HG03097 (cell line): ENCODE data around the gene EEPD1.
"Not testable (repeated sequence)": the region's sequence is repeated elsewhere in the genome, so short reads cannot be mapped to it uniquely, and the experiment has no call there.

Experiments
- ATAC-seq: cut with Tn5 transposase; IDR thresholded peaks from one replicate; pipeline ENCODE4 v1.9.1; 2021; ENCODE audit not compliant: unreplicated experiment, low FRiP score

EEPD1 gene

DNA sequence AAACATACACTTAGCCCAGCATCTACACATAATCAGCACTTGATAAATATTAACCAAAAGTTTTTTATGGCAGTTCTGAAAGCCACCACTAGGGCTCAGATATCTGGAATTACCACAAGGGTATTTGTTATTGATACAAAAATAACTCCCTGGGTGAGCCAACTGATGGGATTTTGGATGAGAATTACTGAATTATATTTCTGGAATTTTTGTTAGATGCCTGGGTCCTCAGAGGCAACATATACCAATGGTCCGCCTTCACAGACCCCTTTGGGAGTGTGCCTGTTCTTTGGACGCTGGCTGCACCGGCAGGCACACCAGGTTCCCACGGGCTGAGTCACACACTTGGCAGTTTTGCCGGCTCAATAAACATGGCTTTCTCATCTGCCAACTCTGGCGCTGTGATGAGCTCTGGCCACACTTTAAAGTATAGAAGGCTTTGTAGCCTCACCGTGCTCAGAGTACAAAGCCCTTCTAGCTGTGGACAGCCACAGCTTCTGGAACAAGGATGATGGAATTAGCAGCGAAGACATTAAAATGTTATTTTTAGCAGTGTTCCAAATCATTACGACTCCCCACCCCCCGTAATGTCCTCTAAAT, 24.5 kb upstream of the EEPD1 start:
- ATAC-seq = no peak

DNA sequence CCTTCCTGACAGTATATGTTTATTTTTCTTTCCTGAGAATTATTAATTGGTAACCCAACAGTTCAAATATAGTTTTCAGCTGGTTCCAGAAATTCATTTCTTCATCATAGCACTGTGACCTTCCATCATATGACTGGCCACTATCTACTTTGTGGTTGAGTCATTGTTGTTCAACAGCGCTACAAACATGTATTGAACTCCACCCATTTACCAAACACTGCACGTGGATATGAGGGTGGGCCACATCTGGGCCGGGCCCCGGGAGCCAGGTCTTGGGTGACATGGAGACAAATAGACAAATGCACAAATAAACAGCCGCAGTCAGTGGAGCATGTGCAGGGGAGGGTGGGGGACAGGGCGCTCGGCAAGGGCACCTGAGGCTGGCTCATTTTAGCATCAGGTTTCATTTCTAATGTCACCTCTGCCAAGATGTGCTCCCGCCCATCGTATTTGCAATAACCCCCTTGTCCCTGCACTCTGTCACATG, 24.0 kb upstream of the EEPD1 start:
- ATAC-seq = no peak

DNA sequence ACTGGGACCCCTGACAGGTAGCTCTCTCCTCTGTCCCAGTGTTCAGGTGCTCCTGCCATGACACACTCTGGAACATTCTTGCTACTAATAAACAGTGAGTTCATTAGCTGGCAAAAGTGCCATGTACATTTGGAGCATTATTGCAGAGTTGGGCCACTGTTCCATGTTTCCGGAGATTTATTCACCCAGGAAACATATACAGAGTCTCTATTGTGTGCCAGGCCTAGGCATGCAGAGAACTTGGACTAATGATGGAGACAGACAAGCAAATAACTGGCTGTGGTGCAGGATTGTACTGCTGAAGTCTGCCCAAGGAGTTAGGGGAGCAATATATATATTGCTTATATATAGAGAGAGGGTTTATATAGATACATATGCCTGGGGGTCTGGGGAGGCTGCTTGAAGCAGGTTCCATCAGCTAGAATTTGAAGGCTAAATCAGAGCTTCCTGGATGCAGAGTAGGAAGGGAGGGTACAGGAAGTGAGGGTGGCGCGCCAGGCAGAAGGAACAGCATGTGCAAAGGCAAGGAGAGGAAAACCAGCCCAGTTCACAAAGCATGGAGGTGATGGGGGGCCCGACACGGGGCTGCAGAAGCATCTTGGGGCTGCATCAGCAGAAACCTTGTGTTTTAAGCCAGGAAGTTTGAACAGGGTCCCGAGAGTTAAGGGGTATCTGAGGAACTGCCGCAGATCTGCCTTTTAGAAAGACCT, 22.7 kb upstream of the EEPD1 start:
- no peak for ATAC-seq

DNA sequence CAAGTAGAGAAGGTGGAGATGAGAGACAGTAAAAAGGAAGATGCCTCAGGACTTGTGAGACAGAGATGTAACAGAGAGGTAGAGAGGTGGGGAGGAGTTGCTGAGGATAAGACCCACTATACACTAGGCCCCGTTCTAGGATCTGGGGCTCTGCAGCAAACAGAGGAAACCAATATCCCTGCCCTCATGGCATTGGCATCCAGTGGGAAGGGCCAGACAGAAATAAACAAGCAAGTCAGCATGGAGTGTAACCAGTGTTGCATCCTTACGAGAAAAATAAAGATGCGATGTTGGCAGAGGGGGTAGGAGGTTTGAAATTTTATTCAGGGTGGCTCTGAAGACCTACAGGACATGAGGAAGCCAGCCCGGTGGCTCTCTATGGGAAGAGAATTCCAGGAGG, 22.0 kb upstream of the EEPD1 start:
- no peak for ATAC-seq

DNA sequence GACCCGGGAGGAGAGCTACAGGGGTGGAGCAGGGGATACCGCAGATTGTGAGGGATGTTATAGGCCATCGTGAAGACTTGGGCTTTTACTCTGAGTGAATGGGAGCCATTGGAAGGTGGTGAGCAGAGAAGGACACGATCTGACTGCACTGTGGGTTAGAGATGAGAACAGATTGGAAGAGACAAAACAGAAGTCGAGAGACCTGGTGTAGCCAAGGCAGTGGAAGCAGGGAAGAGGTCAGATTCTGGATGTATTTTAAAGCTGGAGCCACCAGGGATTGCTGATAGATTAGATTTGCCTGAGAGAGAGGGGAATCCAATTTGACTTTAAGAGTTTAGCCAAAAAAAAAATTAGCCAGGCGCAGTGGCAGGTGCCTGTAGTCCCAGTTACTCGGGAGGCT, 21.6 kb upstream of the EEPD1 start:
- ATAC-seq = no peak

DNA sequence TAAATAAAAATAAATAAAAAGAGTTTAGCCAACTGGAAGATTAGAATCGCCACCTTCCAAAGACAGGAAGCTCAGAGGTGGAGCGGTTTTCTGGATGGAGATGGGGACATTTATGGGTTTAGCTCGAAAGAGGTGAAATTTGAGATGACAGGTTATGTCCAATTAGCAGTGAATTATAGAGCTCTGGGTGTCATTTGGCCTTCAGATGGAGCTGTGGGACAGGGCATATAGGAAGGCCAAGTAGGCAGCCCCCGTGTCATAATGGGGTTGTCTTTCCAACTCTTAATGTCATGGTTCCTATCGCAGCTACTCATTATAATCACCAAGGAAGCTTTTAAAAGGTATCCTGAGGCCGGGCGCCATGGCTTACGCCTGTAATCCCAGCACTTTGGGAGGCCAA, 21.0 kb upstream of the EEPD1 start:
- no peak for ATAC-seq

DNA sequence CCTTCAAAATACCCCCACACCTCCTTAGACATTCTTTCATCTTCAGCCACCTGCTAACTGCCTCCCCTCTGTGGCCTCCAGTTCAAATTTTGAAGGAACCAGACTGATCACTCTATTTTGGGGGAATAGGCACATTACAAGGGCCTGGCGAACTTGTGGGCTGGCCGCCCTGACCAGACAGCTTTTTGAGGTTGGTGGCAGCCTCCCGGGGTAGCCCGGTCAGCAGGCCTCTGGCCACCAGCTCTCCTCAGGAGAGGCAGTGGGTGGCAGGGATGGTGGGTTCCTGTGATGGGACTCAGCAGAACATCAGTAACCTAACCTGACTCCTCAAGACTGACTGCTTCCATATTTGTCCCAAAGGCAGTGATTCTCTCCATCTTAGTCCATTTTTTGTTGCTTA, 17.4 kb upstream of the EEPD1 start:
- no peak for ATAC-seq

DNA sequence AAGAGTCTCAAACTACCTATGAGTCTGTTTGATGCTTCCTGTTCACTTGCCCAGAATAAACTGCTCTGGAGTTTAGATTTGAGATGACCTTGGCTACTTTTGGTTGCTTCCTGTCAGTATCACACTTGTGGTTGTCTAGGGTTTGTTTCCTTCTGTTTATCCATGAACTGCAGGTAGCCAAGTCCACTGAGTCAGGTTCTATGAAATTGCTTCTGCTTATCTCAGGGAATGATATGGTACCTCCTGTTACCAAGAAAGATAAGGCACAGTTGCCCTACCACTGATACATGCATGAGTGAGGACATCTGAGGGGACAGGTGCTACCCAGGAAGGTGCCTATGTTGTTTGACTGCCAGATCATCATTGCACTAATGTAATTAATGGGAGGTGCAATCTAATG, 15.8 kb upstream of the EEPD1 start:
- ATAC-seq = no peak

DNA sequence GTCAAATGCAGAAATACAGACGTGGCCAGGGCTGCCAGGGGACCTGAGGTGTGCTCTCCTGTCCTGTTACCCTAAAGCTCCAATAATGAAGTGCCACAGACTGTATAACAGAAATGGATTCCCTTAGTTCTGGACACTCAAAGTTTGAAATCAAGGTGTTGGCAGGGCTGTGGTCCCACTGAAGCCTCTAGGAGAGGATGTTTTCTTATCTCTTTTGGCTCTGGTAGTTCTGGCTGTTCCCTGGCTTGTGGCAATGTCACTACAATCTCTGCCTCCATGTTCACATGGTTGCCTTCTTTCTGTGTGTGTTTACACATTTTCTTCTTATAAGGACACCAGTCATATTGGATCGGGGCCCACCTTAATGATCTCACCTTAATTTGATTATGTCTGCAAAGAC, 15.3 kb upstream of the EEPD1 start:
- ATAC-seq = no peak

DNA sequence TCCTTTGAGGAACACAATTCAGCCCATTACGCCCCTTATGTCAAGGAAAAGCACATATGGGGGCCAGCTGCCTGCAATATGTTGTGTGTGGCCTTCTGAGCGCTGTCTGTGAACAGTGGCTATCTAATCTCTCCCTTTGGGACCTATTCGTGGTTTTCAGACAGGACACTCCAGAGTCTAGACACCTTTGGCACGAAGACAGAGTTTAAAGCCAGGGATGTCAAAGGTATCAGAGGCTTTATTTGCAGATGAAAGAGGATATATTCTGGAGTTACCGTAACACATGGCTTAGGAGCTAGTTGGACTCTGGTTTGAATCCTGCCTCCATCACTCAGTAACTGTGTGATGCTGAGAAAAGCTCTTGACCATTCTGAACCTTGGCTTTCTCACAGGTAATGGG, 14.8 kb upstream of the EEPD1 start:
- no peak for ATAC-seq

DNA sequence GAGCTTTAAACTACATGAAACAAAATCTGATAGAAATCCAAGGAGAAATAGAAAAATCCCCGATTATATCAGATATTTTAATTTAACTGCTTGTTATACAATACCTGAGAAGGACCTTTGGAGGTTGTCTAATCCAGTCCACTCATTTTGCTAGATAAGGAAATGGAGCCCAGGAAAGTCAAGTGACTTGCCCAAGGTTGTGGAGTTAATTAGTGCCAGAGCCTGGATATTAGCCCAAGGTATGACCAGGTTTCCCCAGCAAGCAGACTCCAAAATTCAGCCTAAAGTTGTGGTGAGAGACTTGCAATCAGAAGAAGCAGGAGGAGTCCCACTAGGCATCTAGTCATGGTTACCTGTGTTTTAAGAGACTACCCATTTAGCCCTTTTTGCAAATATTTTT, 11.7 kb upstream of the EEPD1 start:
- no peak for ATAC-seq

DNA sequence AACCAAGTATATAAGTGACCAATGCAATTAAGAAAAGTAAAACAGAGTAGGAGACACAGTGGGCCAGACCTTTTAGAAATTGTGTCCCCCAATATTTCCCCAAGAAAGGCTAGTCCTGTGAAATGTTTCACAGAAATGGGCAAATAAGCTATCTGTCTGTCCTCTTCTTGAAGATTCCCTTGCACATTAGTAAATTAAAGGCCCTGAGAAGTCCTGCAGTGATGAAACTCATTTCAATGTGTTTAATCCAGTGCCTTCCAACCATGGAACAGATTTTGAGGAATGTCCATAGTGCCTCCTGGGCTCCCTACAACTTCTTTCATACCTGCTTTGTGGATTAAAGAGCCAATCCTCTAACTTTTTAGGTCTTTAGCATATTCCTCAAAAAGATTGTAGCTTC, 11.2 kb upstream of the EEPD1 start:
- no peak for ATAC-seq

DNA sequence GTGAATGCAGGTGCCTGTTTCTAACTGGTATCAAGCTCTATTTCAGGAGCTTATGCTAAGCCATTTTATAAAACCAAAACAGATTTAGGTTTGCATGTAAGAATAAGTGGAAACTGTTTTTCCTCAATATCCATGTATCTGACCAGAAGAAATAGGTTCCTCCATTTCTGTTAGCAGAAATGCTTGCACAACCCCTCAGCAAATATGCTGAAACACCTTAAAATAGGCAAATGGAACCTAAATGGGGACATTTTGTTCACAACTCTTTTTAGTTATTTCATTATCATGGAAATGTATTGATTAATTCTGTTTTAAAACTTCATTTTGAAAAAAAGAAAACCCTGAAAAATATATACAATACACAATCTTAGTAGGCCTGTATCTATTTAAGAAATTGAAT, 8.9 kb upstream of the EEPD1 start:
- no peak for ATAC-seq

DNA sequence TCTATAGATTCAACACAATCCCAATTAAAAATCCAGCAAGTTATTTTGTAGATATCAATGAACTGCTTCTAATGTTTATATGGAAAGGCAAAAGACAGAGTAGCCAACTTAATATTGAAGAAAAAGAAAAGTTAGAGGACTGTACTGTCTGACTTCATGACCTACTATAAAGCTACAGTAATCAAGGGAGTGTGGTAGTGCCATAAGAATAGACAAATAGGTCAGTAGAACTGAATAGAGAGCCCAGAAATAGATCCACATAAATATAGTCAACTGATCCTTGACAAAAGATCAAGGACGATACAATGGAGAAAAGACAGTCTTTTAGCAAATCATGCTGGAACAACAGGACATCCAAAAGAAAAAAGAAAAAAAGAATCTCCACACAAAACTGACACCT, 7.4 kb upstream of the EEPD1 start:
- no peak for ATAC-seq

DNA sequence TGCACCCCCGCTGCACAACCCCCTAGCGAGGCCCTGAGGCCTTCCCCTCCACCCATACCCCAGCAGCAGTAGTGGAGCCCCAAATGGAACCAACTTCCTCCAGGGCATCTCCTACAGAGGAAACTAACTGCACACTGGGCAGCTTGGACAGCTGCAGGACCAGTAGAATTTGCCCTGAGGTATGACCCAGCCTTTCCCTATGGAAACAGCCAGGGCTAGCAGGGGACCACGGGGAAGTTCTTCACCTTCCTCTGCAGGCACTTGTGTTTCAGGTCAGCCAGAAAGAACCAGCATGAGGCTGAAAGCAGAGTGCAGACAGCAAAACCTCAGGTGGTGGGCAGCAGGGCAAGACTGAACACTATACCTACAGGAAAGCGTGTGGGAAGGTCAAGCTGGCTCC, 5.7 kb upstream of the EEPD1 start:
- no peak for ATAC-seq

DNA sequence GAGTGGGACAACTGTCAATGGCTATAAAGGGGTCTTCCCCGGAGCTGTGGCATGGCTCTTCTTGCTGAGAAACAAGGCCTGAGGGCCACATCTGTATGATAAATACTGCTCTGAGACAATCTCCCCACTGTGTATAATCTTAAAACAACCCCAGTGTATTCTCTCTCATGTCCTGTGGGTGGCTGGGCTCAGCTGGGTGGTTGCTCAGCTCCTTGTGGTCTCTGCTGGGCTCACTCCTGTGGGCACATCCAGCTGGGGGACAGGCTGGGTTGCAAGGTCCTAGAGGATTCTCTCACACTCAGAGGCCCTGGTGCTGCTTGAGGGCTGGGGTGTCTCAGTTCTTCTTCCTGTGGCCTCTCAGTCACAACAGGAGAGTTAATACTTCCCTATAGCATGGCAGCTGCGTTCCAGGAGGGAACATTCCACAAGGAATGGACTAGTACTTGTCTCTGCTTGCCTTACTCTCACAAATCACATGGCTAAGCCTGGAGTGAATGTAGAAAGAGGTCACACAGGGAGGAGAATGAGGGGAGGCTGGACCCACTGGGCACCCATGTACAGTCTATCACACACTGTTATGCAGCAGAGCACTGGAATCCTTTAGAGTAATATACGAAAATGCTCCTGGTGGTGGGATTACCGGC, 4.5 kb upstream of the EEPD1 start:
- ATAC-seq = no peak

DNA sequence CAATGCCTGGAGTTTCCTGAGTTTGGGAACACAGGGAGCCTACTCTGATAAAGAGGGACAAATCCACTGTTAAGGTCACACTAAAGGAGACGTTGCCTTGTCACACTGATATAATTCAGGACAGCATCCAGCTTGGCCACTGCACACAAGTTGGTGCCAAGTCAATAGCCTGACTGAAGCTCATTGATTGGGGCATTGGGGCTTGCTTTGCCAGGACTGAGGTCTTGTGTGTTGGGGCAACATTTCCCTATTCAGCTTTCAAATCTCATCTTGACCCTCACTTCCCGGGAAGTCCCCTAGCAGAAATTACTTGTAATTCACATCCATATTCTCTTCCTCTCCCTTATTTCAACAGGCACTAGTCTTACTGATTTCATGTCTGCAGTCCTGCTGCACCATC, 3.8 kb upstream of the EEPD1 start:
- not testable (repeated sequence) for ATAC-seq

DNA sequence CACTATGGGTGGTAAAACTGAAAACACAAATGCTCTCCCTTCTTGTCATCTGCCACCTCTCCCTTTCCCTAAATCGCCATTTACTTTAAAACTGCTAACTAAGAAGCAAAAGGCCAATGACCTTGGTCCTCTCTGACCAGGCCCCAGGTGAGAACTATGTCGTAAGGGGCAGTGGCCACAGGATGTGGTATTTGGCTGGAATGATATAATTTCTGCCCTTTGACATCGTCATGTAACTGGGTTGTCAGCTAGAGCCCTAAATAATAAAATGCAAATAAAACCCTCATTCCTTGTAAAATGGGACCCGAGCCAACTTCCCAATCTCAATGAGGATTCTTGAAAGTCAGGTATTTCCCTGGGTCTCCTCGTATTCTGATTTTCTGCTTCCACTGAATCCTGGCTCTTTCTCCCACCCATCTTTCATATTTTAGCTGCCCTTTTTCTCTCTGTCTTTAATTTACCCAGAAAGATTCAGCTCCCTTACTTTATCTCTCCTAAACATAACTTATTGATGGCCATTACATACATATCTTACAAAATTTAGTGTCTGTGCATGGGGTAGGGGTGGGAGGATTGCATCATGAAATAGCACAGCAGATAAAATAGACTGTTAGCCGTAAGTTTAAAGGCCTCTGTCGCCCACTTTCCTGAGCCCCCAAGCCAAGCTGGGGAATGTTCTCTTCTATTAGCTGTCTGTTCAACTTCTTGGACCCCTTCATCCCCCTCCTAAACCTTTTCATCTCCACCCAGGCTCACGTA, 3.2 kb upstream of the EEPD1 start:
- ATAC-seq = no peak

DNA sequence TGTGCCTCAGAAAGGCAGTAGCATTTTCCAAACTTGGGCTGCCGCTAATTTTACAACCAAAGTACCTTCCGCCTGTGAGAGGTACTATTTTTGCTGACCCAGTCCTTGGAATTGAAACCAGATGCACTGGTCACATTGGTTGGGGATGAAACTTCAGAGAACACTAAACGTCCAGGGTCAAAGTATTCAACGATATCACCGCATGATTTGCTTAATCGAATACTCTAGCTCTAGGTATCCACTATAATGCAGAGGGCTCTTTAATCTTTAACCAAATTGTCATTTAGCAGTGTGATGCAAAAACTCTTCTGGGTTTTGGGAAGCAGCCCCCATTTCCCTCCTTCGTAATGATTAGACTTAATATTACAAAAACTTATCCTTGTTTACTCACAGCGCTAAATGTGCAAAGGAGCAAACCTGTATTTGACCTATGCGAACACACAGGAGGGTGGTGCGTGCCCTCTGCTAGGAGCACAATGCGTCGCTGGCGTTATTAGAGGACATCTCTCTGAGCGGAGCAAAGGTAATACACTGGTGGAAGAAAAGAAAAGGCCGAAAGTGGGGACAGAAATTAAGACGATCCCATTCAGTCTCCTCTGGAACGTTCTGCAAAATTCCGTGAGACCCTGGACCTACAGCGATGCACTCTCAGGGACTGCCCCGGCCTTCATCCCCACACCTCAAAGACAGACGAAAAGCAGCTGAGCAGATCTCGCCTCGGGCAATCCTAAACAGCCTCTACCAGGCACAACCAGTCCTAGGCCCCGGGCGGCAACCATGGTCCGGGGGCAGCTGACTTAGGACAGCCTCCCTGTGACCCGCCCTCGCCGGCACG, 916 bp upstream of the EEPD1 start:
- no peak for ATAC-seq

DNA sequence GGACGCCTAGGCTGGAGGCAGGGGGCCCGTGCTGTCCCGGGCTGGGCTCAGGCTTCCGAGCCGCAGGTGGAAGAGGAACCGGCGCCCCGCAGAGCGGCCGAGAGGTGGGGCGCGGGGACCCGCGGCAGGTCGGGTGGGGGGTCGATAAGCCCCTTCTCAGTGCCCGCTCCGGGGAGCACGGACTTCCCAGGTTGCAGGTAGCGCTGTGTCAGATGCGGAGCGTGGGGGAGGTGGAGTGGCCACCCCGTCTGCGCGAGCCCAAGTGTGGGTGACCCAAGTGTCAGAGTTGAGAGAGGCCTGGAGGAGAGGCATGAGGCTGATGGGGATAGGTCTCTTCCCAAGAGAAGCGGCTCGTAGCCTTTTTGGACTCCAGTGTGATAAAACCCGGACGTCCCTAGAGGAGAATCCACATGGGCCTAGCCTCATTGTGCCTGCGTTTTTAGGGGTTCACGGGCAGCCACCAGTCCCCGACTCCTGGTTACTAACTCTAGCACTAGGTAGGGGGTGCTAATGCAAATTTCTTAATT, 580 bp downstream of the EEPD1 start:
- ATAC-seq = no peak
